Left ventricle myocardium inferior (tissue), 1 donor: ENCODE measurements around the gene NINL. TPM values are rescaled to one million over a fixed set of nuclear protein-coding genes. Genes with fewer than 3 reads are reported as not detected.
"Not testable (repeated sequence)": the region's sequence is repeated elsewhere in the genome, so short reads cannot be mapped to it uniquely, and the experiment has no call there.

ENCODE experiments used
- DNase-seq: peaks from one replicate; pipeline ENCODE4 v3.0.0-alpha.2; 2020
- H3K27ac ChIP-seq: fragments of 200-600 bp; replicated peaks from 2 replicates; pipeline ENCODE4 v1.8.0; 2021
- H3K27me3 ChIP-seq: fragments of 200-600 bp; 2 replicates; pipeline ENCODE4 v1.8.0; 2021; ENCODE audit warnings: low read depth
- H3K36me3 ChIP-seq: fragments of 200-600 bp; 2 replicates; pipeline ENCODE4 v1.8.0; 2021
- H3K4me1 ChIP-seq: fragments of 200-600 bp; 2 replicates; pipeline ENCODE4 v1.8.0; 2021
- H3K4me3 ChIP-seq: fragments of 200-600 bp; 2 replicates; pipeline ENCODE4 v1.8.0; 2021; ENCODE audit warnings: mild to moderate bottlenecking, moderate library complexity
- H3K9me3 ChIP-seq: fragments of 200-600 bp; replicated peaks from 2 replicates; pipeline ENCODE4 v1.8.0; 2021
- intact Hi-C: fragments of 100-400 bp; cut with micrococcal nuclease; formaldehyde crosslinking; loops from one replicate; pipeline ENCODE4 v1.11.0; 2022
- total RNA-seq: library from RNA; stranded (reverse); fragmentation: NEBNext Ultra II Directional; extraction: Animal tissue kit (Norgen Biotek cat#: 25700); gene quantifications from one replicate; pipeline ENCODE4 v1.2.1, GENCODE V29; 2021
- TF ChIP-seq, protein P1 (sequence below): fragments of 200-600 bp; IDR thresholded peaks from 2 replicates; pipeline ENCODE4 v1.8.0; 2021; ENCODE audit warnings: antibody characterized with exemption, mild to moderate bottlenecking, borderline replicate concordance
- donor health status: DM: no; HTN: yes; CAD: no; lungs with severe emphysema.

The NINL gene
- total RNA-seq, 1 donor from 2014 or later = 1.8 TPM

DNA sequence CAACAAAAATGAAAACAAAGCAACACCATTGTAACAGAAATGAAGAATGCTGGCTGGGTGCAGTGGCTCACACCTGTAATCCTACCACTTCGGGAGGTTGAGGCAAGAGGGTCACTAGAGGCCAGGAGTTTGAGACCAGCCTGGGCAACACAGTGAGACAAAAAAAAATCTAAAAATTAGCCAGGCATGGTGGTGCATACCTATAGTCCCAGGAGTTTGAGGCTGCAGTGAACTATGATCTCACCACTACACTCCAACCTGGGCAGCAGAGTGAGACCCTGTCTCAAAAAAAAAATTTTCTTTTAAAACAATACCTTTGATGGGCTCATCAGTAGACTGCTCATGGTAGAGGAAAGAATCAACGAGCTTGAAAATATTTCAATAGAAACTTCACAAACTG lies 18.5 kb downstream of the NINL start:
- Histone ChIP-seq H3K9me3 (peaks cover 8% of the 10 kb centered on the region), H3K4me1 (no peaks in the 10 kb centered on the region), H3K27ac (no peak overlapping the region), H3K27me3 (no peaks in the 10 kb centered on the region), H3K36me3 (no peaks in the 10 kb centered on the region), H3K4me3 (no peak overlapping the region)
- TF ChIP-seq, protein P1, sequence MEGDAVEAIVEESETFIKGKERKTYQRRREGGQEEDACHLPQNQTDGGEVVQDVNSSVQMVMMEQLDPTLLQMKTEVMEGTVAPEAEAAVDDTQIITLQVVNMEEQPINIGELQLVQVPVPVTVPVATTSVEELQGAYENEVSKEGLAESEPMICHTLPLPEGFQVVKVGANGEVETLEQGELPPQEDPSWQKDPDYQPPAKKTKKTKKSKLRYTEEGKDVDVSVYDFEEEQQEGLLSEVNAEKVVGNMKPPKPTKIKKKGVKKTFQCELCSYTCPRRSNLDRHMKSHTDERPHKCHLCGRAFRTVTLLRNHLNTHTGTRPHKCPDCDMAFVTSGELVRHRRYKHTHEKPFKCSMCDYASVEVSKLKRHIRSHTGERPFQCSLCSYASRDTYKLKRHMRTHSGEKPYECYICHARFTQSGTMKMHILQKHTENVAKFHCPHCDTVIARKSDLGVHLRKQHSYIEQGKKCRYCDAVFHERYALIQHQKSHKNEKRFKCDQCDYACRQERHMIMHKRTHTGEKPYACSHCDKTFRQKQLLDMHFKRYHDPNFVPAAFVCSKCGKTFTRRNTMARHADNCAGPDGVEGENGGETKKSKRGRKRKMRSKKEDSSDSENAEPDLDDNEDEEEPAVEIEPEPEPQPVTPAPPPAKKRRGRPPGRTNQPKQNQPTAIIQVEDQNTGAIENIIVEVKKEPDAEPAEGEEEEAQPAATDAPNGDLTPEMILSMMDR = no peak
- intact Hi-C loops = no loop called here
- no peak for DNase-seq

DNA sequence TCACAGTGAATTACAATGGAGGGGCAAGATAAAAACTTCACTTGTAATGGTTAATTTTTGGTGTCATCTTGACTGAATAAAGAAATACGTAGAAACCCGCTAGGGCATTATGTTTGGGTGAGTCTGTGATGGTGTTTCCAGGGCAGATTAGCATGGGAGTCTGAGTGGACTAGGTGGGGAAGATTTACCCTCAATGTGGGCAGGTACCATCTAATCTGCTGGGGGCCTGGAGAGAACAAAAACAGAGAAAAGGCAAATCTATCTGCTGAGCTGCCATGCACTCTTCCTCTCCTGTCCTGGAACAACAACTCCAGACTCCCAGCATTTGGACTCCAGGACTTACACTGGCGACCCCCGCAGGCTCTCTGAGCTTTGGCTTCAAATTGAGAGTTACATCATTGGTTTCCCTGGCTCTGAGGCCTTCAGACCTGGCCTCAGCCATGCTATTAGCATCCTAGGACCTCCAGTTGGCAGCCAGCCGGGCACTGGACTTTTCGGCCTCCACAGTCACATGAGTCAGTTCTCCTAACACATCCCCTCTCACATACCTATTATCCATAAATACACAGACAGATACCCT lies 19.7 kb downstream of the NINL start:
- Histone ChIP-seq H3K27ac (no peak overlapping the region), H3K27me3 (no peaks in the 10 kb centered on the region), H3K4me3 (no peak overlapping the region), H3K9me3 (peaks cover 8% of the 10 kb centered on the region), H3K4me1 (no peaks in the 10 kb centered on the region), H3K36me3 (no peaks in the 10 kb centered on the region)
- TF ChIP-seq, protein P1 = no peak
- no peak for DNase-seq
- intact Hi-C loops = no loop called here

DNA sequence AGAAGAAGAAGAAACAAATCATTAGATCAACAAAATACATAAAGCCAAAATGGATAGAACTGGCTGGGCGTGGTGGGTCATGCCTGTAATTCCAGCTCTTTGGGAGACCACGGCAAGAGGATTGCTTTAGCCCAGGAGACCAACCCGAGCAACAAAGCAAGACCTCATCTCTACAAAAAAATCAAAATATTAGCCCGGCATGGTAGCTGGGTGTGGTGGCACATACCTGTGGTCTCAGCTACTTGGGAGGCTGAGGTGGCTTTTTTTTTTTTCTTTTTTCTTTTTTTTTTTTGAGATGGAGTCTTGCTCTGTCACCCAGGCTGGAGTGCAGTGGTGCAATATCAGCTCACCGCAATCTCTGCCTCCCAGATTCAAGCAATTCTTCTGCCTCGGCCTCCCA lies 21.5 kb downstream of the NINL start:
- intact Hi-C loops = no loop called here
- Histone ChIP-seq H3K9me3 (peaks cover 8% of the 10 kb centered on the region), H3K4me1 (no peaks in the 10 kb centered on the region), H3K27me3 (no peaks in the 10 kb centered on the region), H3K4me3 (no peak overlapping the region), H3K27ac (no peak overlapping the region), H3K36me3 (no peaks in the 10 kb centered on the region)
- TF ChIP-seq, protein P1 = no peak
- DNase-seq = no peak

DNA sequence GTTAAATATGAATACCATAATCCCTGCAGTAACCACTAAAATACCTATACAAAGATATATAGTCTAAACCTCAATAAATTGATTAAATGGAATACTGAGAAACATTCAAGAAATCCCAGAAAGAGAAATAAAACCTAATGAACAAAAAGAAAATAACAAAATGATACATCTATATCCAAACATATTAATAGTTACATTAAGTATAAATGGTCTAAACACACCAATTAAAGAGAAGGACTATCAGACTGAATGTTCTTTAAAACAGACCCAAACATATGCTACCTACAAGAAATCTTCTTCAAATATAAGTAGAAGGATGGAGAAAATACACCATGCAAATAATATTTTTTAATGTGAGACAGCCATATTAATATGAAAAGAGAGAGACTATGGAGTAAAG lies 22.0 kb downstream of the NINL start:
- no peak for DNase-seq
- H3K4me3 ChIP-seq = no peak overlapping the region
- H3K27me3 ChIP-seq = no peaks in the 10 kb centered on the region
- peaks cover 8% of the 10 kb centered on the region for H3K9me3 ChIP-seq
- intact Hi-C loops = no loop called here
- TF ChIP-seq, protein P1 = no peak
- no peaks in the 10 kb centered on the region for H3K4me1 ChIP-seq
- no peak overlapping the region for H3K27ac ChIP-seq
- H3K36me3 ChIP-seq = no peaks in the 10 kb centered on the region

DNA sequence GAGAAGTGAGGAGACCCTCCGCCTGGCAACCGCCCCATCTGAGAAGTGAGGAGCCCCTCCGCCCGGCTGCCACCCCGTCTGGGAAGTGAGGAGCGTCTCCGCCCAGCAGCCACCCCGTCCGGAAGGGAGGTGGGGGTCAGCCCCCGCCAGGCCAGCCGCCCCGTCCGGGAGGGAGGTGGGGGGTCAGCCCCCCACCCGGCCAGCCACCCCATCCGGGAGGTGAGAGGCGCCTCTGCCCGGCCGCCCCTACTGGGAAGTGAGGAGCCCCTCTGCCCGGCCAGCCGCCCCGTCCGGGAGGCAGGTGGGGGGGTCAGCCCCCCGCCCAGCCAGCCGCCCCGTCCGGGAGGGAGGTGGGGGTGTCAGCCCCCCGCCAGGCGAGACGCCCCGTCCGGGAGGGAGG lies 23.6 kb downstream of the NINL start:
- H3K4me3 ChIP-seq, intact Hi-C loops, H3K36me3 ChIP-seq, DNase-seq, H3K27ac ChIP-seq, H3K9me3 ChIP-seq, H3K27me3 ChIP-seq, H3K4me1 ChIP-seq: not testable (repeated sequence)

DNA sequence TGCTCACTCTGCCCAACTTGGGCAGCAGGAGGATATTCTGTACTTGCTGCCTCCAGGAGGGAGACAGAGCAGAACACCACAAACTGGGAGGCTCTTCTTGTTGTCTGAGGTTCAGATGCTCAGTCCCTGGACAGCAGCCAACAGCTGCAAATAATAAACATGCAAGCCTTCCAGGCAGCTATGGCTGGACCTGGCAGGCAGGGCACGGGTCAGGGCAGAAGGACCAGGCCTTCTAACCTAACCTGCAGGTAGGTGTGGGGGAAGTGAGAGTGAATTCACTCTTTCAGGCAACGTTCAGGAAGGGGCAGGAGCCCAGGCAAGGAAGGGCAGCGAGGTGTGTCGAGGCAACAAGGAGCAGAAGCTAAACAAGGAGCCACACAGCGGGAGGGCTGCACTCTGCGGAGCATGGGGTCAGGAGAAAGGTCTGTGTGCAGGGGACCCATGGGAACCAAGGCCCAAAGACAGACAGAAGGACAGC lies 31.5 kb downstream of the NINL start:
- H3K4me3 ChIP-seq = no peak overlapping the region
- no peaks in the 10 kb centered on the region for H3K27me3 ChIP-seq
- intact Hi-C loops = no loop called here
- H3K4me1 ChIP-seq = peaks cover 12% of the 10 kb centered on the region
- no peak for DNase-seq
- H3K27ac ChIP-seq = no peak overlapping the region
- no peaks in the 10 kb centered on the region for H3K9me3 ChIP-seq
- TF ChIP-seq, protein P1 = no peak
- no peaks in the 10 kb centered on the region for H3K36me3 ChIP-seq
